ENCODE measurements around the gene IFT81.
"Not testable (repeated sequence)": the region's sequence is repeated elsewhere in the genome, so short reads cannot be mapped to it uniquely, and the experiment has no call there.

IFT81 gene

DNA sequence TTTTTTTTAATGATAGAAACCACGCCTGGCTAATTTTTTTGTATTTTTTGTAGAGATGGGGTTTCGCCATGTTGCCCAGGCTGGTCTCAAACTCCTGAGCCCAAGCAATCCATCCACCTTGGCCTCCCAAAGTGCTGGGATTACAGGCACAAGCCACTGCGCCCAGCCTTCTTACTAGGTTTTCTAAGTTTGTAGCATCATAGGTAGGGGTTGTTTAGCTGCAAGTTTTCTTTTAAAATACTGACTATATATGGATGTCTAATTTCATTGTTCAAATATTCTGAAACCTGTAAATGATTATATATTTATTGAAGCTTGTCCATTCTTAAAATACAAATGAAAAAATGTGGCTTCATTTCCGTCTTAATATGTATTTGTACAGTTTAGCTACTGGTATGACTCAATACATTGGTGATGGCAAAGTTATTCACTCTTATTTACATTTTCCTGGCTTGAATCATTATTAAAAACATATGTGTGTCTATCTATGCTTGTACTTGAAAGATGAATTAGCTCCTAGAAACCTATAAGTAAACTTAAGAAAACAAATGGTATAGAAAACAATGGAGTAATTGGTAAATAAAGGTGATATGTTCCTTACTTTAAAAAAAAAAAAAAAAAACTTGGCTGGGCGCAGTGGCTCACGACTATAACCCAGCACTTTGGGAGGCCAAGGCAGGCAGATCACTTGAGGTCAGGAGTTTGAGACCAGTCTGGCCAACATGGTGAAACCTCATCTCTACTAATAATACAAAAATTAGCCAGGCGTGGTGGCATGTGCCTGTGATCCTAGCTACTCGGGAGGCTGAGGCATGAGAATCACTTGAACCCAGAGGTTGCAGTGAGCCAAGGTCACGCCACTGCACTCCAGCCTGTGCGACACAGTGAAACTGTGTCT lies 87.7 kb downstream of the IFT81 start:
- not testable (repeated sequence) for DNase-seq

DNA sequence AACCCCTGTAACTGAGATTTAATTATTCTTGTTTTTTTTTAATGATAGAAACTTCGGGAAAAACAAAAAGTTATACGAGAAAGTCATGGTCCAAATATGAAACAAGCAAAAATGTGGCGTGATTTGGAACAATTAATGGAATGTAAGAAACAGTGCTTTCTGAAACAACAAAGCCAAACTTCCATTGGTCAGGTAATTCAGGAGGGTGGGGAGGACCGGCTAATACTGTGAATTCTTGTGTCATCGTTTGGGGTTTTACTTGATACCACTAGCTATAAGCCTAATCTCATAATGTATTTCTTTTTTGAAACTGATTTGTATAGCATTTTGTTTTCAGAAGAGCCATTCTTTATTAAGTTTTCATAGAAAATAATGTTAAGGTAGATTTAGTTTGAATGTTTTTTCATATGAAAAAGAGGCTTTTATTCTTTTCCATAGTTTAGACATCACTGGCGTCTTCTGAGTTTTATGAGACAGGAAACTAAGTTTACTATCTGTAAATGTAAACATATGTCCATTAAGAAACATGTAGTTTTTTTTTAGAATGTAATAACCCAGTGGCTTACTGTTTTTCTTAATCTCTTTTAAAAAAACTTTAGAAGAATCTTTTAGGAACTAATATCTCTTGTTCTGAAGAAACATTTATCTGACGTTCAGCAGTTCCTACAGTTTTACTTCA lies 94.0 kb downstream of the IFT81 start:
- no peak for DNase-seq

DNA sequence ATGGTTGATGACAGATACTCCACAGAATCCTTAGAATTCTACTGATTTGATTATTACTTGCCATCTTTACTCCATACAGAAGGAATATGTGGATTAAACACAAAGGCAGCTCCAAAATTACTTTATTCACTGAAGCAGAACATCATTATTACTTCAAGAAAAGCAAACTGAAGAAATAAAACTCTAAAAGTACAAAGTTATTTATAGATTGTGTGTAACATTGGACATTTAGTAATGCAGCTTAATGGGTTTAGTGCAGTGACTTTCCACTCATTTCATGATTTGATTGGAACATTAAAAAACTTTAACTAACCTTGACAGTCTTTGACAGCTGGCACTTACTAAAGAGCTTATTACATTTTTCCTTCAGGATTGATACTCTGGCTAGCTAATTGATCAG lies 97.9 kb downstream of the IFT81 start:
- DNase-seq = no peak

DNA sequence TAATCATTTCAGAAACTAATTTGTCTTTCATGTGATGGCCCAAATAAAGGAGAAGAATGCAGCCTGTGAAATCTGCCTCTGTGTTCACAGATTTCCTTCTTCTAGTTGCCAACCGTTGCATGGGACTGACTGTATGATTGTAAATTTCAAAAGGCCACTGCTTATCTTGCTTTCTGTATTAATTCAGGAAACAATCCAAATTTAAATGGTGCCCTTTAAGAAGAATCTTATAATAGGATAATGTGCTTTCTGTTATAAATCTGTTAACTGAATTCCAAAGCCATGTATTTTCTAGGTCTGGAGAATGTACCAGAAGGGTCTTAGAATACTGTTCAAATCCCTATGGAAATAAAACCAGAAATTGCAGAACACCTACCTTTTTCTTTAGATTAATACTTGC lies 98.3 kb downstream of the IFT81 start:
- no peak for DNase-seq

DNA sequence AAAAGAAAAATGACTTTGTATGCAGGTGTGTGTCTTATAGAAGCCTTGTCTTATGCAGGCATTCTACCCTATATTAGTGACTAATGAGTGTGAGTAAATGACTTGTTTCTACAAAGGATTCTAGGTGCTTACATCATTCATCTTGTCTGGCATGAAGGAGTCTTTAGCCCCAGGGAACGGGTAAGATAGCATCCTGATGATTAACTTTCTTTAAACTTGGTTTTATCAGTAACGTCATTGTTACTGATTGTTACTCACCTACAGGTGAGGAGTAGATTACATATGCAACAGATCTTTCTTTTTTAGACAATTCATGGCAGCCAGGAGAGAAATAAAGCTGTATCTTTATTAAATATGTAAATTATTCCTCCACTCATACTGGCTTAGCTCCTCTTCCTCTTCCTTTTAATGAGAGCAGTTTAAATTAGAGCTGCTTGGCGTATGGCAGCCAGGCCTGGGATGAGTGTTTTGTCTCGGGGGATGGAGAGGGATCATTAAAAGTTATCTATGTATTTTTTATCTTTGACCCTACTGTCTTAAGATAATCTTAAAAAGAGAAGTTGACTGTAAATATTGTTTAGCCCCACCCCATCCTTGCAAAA lies 99.7 kb downstream of the IFT81 start:
- no peak for DNase-seq

DNA sequence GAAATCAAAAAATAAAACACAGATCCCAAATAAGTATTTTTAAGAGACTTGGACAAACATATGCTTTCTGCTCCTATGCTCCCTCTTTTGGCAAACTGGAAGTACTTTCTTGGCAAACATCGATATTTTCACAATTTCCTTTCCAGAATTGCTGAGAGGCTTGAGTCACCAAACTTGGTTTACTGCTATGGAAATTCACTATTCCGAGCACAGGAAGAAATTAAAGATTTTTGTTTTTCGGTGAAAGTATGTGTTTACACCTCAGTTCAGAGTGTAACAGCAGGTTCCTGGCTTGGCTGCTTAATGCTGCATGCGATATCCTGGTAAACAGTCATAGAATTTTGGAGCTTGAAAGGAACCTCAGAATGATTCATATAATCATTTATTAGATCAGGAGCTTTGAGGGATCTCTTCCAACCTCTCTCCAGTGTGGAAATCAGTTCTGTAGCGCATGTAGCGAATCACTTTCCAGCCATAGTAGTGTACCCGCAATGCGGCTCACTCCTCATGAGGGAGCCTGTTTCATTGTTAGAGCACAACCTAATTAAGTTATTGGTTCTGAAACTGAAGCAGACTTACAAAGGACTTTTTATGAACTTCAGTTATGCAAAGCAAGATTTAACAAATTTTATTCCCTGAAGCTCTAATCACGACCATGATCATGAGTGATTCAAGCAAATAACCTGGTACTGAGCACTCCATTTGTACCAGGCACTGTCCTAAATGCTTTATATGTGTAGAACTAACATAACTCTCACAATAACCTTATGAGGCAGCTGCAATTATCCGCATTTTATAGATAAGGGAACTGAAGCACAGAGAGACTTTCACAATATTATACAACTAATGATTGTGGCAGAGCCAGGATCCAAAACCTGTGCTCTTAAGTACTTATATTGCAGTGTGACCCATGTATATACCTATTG lies 100.5 kb downstream of the IFT81 start:
- peak; percentile 32 for DNase-seq

DNA sequence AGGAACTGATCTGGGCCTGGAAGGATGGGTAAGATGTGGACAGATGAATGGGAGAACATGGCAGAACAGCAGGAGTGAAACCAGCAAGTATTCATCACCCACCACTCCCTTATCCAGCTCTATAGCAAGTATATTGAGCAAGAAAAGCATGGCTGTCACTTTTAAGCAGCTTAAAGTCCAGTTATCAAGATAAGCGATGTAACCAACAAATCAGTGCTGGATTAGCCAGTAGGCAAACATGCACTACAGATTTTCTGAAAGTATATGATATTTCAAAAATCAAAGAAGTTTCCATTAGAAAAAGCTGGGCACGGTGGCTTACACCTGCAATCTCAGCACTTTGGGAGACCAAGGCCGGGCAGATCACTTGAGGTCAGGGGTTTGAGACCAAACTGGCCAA lies 103.0 kb downstream of the IFT81 start:
- DNase-seq = no peak

DNA sequence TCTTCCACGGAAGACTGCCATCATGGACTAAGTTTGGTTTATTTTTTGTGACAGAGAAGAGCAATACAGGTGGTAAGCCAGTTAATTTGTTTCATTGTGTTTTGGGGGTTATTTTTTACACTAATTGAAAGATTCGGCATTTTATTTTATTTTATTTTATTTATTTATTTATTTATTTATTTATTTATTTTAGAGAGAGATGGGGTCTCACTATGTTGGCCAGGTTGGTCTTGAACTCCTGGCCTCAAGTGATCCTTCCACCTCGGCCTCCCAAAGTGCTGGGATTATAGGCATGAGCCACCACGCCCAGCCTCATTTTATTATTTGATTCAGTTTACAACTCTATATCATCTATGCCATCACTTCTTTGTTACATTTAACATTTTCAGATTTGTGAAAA lies 104.2 kb downstream of the IFT81 start:
- not testable (repeated sequence) for DNase-seq

DNA sequence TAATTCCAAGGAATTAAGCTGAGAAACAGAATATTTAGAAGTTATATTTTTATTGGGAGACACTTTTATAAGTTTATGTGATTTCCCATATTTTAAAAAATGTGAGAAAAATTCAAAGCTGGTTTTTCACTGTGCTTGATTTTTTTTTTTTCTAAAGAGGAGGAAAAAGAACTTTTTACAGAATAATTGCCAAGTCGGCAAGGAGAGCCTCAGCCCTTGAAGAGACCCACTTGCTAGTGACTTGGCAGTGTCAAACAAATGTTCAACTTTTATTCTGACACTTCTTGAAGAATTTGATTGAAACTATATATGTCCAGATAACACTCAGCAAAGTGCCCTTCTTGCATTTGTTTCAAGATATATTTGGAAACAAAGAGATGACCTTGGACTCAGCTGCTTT lies 104.6 kb downstream of the IFT81 start:
- no peak for DNase-seq

DNA sequence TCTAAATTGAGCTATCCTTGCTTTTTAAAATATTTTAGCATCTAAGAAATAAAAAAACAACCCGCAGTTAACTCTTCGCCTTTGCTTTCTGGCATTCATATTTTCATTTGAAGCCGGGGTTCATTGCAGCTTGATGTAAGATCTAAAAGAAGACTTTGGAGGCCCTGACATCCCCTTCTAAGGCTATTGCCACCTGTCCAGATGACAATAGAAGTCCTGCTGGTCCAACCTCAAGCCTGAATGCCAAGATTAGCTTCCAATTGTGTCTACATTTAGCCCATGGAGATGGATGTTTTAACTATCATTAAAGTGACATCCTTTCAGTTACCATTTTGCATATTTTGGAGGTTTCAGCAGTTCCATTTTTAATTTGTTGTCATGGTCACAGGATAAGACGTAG lies 105.3 kb downstream of the IFT81 start:
- no peak for DNase-seq

DNA sequence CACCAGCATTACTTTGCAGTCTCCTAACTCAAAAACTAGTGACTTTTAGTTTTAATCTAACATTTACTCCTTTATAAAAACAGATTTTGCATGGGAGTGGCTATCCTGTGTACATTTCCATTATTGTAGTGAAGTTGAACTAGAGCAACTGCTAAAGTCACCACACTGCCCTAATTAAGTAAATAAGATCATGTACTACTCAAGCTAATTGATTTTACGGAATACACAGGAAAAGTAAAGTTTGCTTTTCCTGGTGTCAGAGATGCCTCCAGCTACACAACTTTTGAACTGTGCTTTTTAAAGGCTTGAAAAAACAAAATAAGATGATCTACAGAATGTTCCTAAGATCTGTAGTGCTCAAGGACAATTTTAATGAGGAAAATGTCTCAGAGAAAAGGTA lies 106.5 kb downstream of the IFT81 start:
- no peak for DNase-seq

DNA sequence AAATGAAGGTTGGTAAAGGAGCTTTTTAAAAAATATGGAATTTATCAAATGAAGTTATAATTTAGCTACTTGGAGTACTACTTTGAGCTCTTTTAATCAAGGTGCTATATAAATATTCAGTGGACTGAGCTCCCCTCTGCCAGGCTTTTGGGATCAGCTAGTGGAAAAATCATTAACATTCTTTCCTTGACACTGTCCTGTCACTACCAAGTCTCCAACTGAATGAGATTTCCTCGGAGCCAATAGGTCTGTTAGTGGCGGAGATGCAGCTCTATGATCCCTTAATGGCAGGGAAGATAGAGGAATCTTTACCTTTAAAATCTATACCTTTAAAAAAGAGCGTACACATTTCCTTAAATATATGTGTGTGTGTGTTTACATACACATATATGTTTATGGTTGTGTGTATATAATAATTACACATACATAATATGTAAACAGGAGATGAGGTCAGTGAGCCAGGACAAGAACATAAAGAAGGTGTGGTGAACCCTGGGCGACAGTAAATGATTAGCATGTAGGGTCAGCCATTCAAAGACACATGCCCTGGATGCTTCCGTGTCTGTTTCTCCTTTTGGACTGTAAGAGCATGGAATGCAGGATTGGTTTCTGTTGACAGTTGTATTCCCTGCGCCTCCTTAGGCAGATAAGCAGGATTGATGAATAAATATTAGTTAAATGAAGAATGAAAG lies 109.2 kb downstream of the IFT81 start:
- no peak for DNase-seq

DNA sequence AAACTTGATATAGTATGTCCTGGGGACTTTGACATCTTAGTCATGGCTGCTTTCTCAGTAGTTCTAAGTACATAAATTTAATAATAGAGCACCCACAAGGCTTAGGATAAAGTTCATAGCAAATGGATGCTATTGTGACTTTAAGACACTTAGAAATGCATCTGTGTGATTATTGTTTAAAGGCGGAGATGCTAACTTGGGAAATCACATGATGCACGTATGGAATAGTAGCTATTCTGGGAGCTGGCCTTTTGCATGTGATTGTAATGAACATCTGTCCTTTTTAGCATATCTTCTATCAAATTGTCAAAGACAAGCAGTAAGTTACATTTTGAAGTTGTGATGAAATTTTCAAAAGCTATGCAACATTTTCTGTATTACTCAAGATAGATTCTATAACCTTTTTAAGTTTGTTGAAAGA lies 110.2 kb downstream of the IFT81 start:
- peak; percentile 80 for DNase-seq

DNA sequence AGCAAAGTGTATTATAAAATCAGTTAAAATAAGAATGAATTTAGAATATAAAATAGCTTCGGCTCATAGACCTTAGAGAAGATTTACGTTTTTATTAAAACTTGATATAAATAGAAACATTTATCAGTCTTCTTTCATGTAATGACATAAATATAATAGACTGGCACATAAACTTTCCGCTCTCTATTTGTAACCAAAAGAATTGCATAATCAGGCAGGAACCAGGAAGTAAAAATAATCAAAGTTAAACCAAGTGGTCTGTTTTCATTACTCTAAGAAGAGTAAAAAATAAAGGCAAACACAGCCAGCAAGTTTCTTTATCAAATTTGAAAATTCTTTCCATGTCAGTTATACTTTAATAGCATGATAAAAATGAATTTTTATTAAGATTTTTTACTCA lies 110.6 kb downstream of the IFT81 start:
- DNase-seq = peak; percentile 75

DNA sequence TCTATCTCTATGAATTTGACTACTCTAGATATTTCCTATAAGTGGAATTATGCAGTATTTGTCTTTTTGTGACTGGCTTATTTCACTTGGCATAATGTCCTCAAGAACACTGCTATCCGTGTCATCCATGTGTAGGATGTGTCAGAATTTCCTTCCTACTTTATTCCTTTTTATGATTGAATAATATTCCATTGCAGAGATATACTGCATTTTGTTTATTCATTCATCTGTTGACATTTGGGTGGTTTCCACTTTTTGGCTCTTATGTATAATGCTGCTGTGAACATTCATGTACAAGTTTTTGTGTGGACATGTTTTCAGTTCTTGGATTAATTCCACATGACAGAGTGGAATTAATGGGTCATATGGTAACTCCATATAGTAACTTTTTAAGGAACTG lies 111.2 kb downstream of the IFT81 start:
- no peak for DNase-seq

DNA sequence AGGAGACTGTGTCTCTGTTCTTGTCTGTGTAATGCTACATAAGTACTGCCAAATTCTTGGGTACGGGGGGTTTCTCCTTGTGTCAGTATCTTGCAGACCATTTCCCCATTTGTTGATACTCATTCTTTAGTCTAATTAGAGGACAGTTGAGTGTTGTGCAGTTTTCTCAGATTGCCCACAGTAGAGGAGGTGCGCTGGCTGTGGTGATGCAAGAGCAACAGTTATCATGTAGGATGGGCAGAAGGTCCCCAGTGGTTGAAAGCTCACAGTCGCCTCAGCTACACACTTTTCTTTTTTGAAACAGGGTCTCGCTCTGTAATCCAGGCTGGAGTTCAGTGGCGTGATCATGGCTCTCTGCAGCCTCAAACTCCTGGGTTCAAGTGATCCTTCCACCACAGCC lies 119.1 kb downstream of the IFT81 start:
- DNase-seq = peak; percentile 45

DNA sequence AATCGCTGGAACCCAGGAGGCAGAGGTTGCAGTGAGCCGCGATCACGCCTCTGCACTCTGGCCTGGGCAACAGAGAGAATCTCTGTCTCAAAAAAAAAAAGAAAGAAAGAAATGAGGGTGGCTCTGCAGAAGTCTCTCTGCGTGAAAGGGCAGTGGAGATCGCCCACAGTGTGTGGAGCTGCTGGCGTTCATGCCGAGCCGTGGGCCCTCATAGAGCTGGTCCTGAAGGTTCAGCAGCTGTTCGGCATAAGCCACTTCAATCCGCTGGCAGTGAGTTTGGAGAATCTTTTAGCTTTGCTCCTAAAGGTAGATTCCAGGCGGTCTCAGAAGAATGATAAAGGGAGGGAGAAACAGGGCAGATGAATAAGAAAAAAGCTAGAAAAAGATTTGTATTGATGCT lies 120.2 kb downstream of the IFT81 start:
- no peak for DNase-seq

DNA sequence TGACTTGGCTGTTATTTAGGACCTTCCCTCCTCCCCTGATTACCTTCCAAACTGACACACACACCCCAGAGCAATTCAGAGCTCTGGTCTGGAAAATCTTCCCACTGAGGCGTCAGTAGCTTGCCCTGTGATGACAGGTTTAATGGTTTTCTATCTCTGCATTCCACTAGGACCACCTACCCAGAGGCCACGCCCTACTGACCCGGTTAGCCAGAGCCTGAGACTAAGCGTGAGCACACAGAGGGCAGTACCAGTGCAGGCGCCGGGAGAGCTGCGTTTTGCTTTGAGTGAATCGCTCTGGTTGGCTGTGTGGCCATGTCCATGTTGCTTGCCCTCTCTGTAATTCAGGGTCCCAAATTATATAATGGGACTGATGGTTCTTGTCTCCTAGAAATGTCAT lies 120.7 kb downstream of the IFT81 start:
- DNase-seq = no peak

DNA sequence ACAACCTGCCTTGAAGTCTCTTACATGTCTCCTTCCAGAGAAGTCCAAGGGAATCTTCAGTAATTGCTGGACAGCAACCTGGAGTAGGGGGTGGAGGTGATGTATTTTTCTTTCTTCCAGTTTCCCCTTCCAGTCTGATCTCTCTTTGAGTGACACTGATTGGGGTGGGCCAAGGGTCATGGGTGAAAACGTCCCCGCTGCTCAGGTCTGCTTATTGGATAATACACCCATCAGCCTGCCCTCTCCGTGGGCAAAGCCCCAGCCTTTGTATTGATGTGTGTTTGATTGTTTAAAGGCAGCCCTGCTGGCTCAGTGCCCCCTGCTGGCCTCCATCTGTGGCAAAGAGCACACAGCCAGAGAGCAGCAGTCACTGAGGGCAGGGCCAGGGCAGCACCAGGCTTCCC lies 121.2 kb downstream of the IFT81 start:
- peak; percentile 36 for DNase-seq

DNA sequence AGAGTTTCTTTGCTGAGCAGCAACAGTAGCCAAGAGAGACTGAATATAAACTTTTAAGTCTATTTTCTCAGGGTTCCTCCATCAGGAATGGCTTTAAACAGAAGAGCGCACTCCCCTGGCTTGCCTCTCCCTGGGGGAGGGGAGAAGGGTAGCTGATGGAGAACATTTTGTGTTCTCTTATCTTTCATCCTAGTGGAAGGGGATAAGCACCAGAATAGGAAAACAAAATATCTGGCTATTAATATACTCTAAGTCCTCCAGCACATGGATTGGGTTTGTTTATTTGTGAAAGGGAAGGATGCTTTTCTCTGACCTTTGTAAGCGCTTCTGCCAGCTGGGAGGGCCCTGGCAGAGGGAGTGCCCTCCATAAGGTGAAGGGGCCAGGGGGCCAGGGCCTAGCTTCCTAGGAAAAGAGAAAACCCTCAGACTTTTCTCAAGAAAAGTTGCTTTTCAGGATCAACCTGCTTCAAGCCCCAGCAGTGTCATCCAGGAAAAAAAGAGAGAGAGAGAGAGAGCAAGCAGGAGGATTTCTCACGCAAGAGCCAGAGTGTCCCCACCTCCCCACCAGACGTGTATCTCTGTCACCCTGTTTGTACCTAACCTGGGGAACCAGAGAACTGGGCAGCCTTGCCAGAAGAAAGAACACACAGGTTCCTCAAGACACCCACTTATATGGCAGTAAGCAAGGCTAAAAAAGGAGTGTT lies 122.6 kb downstream of the IFT81 start:
- DNase-seq = no peak

DNA sequence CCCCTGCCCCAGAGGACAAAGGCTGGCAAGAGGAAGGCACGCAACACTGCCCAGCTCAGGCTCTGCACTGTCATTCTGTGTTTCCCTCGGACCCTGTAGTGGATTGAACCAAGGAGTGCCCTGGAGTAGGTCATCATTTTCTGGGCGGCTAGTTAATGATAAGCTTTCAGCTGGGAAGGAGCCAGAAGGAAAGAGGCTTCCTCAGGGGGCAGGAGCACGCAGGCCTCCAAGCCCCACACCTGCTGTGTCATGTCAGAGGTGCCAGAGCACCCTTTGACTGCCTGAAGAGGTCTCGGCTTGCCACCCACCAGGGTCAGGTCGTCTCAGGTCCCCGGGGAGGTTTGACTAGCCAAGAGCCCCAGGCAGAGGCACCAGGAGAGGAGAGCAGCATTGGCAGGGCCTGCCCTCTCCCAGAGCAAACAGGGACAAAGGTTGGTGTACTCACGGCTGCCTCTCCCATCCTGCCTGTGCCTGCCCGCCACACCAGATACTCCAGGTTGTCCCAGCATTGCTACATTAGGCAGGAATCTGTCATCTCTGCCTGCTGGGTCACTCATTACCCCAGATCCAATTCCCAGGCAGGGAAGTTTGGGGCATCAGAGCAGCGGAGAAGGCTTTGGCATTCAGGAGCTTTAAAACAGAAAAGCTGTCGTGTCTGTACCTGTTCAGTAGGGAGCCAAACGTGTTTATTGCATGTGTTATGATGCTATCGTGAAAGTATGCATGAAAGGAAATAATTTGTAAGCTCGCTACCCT lies 123.4 kb downstream of the IFT81 start:
- no peak for DNase-seq
